Endothelial cell of umbilical vein (primary cell): ENCODE measurements around the gene KCNMA1. TPM values are rescaled to one million over a fixed set of nuclear protein-coding genes. Genes with fewer than 3 reads are reported as not detected.

Source experiments
- BruUV-seq: library from RNA; stranded (reverse); fragments of 400-500 nt; replicated peaks from 2 replicates; lab custom pipeline; 2021; lab: Mats Ljungman, UMichigan
- CTCF ChIA-PET: fragments of 300-600, 350-600 bp; sonication (Branson Sonifier 250); formaldehyde crosslinking; loops from one replicate; lab custom pipeline; 2021; ENCODE audit warnings: antibody characterized with exemption, inconsistent platforms; lab: Charles Lee
- POLR2A ChIA-PET: fragments of 300-600, 350-600 bp; sonication (Branson Sonifier 250); formaldehyde crosslinking; loops from one replicate; lab custom pipeline; 2021; ENCODE audit warnings: antibody characterized with exemption, inconsistent platforms; lab: Charles Lee
- DNase-seq: peaks from one replicate; pipeline ENCODE4 v3.0.0-alpha.2; 2011; ENCODE audit warnings: low read depth, low spot score
- FAIRE-seq: peaks from 2 replicates; lab custom pipeline; 2011; peaks lifted over from hg19 to GRCh38; lab: Jason Lieb, UNC
- H2AFZ ChIP-seq: 2 replicates; pipeline ENCODE4 v1.6.0; 2012; ENCODE audit warnings: low read depth, low read length, control low read depth, inconsistent platforms
- H3K27ac ChIP-seq: 2 replicates; pipeline ENCODE4 v1.5.1; 2011; ENCODE audit warnings: low read depth, mild to moderate bottlenecking, control low read depth, low read length, moderate library complexity; ENCODE audit not compliant: insufficient read depth
- H3K27me3 ChIP-seq, 2 experiments: 2 replicates each; pipeline versions ENCODE4 v1.6.0 to v1.6.1; 2011; ENCODE audit warnings: low read length in 2 of 2, mixed read lengths in 1 of 2; ENCODE audit not compliant: control insufficient read depth in 2 of 2, insufficient read depth in 2 of 2
- H3K36me3 ChIP-seq, 2 experiments: 2 replicates in 1 of 2; 3 replicates in 1 of 2; pipeline ENCODE4 v1.5.1; 2011; ENCODE audit warnings: low read length in 2 of 2, mild to moderate bottlenecking in 1 of 2, moderate library complexity in 1 of 2; ENCODE audit not compliant: control insufficient read depth in 2 of 2, insufficient read depth in 2 of 2; ENCODE audit errors: extremely low read depth in 1 of 2
- H3K4me1 ChIP-seq: 3 replicates; pipeline ENCODE4 v1.5.1; 2011; ENCODE audit warnings: mild to moderate bottlenecking, low read length; ENCODE audit not compliant: control insufficient read depth, insufficient read depth; ENCODE audit errors: extremely low read depth
- H3K4me2 ChIP-seq: 2 replicates; pipeline ENCODE4 v1.6.1; 2011; ENCODE audit warnings: low read length, control low read depth, mixed read lengths; ENCODE audit not compliant: insufficient read depth
- H3K4me3 ChIP-seq, 3 experiments: fragments of 200-600 bp in 1 of 3; sonication (generic), shearing (Covaris generic) in 1 of 3; replicated peaks in 1 of 3; 2 replicates each; pipeline ENCODE4 v1.5.1; 2011 to 2016; ENCODE audit warnings: control low read depth in 3 of 3, low read length in 3 of 3, mild to moderate bottlenecking in 2 of 3, inconsistent platforms in 1 of 3, low read depth in 1 of 3, moderate library complexity in 1 of 3; ENCODE audit not compliant: insufficient read depth in 1 of 3
- H3K79me2 ChIP-seq: 2 replicates; pipeline ENCODE4 v1.6.0; 2012; ENCODE audit warnings: low read length, inconsistent platforms; ENCODE audit not compliant: control insufficient read depth, insufficient read depth
- H3K9ac ChIP-seq: replicated peaks from 2 replicates; pipeline ENCODE3; 2011; ENCODE audit warnings: low read length, control low read depth; ENCODE audit not compliant: insufficient read depth; ENCODE audit errors: extremely low read depth
- H3K9me1 ChIP-seq: replicated peaks from 3 replicates; pipeline ENCODE4 v1.6.0; 2011; ENCODE audit warnings: mild to moderate bottlenecking, low read length; ENCODE audit not compliant: control insufficient read depth, insufficient read depth; ENCODE audit errors: extremely low read depth
- H3K9me3 ChIP-seq: replicated peaks from 2 replicates; pipeline ENCODE4 v1.5.1; 2012; ENCODE audit warnings: low read length, inconsistent platforms; ENCODE audit not compliant: control insufficient read depth, insufficient read depth
- H4K20me1 ChIP-seq: replicated peaks from 2 replicates; pipeline ENCODE3; 2011; ENCODE audit warnings: mild to moderate bottlenecking, low read length; ENCODE audit not compliant: control insufficient read depth, insufficient read depth; ENCODE audit errors: extremely low read depth
- CTCF ChIP-seq, 2 donors: IDR thresholded peaks; 1 replicate in 1 of 2; 2 replicates in 1 of 2; pipeline ENCODE4 v1.5.1; 2011; ENCODE audit warnings: low read length in 2 of 2, mild to moderate bottlenecking in 2 of 2, moderate library complexity in 2 of 2, control low read depth in 1 of 2, inconsistent platforms in 1 of 2, low read depth in 1 of 2; ENCODE audit not compliant: insufficient read depth in 1 of 2; ENCODE audit errors: extremely low read depth in 1 of 2
- EZH2 ChIP-seq: IDR thresholded peaks from 2 replicates; pipeline ENCODE4 v1.6.1; 2012; ENCODE audit warnings: borderline replicate concordance, low read depth, mild to moderate bottlenecking, moderate library complexity, low read length, inconsistent platforms; ENCODE audit not compliant: severe bottlenecking
- FOS ChIP-seq: IDR thresholded peaks from 2 replicates; pipeline ENCODE4 v1.6.1; 2011; ENCODE audit warnings: mild to moderate bottlenecking, low read length, moderate library complexity, borderline replicate concordance; ENCODE audit not compliant: insufficient read depth
- GATA2 ChIP-seq: IDR thresholded peaks from 2 replicates; pipeline ENCODE4 v1.7.0; 2011; ENCODE audit warnings: low read depth, mild to moderate bottlenecking, moderate library complexity, mixed read lengths, low read length; ENCODE audit not compliant: insufficient read length, insufficient read depth
- JUN ChIP-seq: IDR thresholded peaks from 2 replicates; pipeline ENCODE4 v1.6.1; 2011; ENCODE audit warnings: borderline replicate concordance, low read depth; ENCODE audit not compliant: insufficient read length, insufficient read depth
- MAX ChIP-seq: IDR thresholded peaks from 2 replicates; pipeline ENCODE4 v1.6.1; 2011; ENCODE audit not compliant: insufficient read depth, insufficient read length
- MYC ChIP-seq: IDR thresholded peaks from one replicate; pipeline ENCODE4 v1.6.1; 2011; ENCODE audit warnings: mild to moderate bottlenecking, low read depth, low read length
- POLR2A ChIP-seq: IDR thresholded peaks from 2 replicates; pipeline ENCODE4 v1.6.1; 2012; ENCODE audit warnings: low read depth, mild to moderate bottlenecking, control low read depth, low read length
- POLR2AphosphoS5 ChIP-seq: IDR thresholded peaks from 2 replicates; pipeline ENCODE4 v1.6.1; 2012; ENCODE audit warnings: low read depth, mild to moderate bottlenecking, control low read depth, low read length, moderate library complexity; ENCODE audit not compliant: insufficient read depth
- dilution Hi-C: fragments of 300-500 bp; cut with MboI; formaldehyde crosslinking; loops from one replicate; pipeline ENCODE4 v1.15.0; 2019; ENCODE audit warnings: low sequenced_read_pairs; ENCODE audit not compliant: extremely low pct_ligation_motif_present
- intact Hi-C: fragments of 100-400 bp; cut with micrococcal nuclease; formaldehyde crosslinking; loops from one replicate; pipeline ENCODE4 v1.10.0; 2022
- polyA plus RNA-seq, 4 experiments: library from polyadenylated mRNA; depleted of rRNA in 3 of 4; stranded (reverse) in 3 of 4; unstranded in 1 of 4; fragments of >200 nt; gene quantifications; 2 replicates each; pipeline versions ENCODE4 v1.2.1 to v1.2.3, GENCODE V29; 2011 to 2012; ENCODE audit warnings: missing spikeins in 1 of 4
- total RNA-seq: library from RNA; stranded (reverse); gene quantifications from 2 replicates; pipeline ENCODE4 v1.2.3, GENCODE V29; 2021

KCNMA1 gene
- total and polyA plus RNA-seq, 2 donors (not counting 3 experiments of a cell fraction or from before 2014, with no cell fraction given), result 0.10 to 0.82 TPM

DNA sequence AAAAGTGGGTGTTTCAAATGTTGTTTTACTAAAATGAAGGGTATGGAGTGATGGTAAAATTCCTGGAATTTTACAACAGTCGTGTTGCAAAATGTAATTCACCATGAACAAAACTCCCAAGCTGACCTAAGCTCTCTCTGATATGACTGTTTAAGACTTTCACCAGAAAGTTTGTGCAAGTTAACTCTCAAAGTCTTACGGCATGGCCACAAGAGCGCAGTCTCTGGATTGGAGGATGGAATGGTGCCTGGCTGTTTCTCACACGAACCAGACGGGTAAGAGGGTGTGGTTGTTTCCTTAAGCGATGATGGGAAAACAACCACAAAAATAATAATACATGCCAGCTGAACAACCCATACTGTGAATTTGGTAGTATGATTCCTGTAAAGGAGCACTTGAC is 662.5 kb downstream of the KCNMA1 start:
- H3K4me2 ChIP-seq, result no peak overlapping the region
- no peaks in the 10 kb centered on the region for H3K9me3 ChIP-seq
- no peak overlapping the region for H3K9ac ChIP-seq
- no peak for DNase-seq
- CTCF ChIA-PET, result interaction anchor here (1.1 to 2.5 kb wide), 3 partner anchors 10 to 30 kb away, joined by 3 to 8 read pairs (median 3); no protein-coding TSS in a partner anchor
- no peak overlapping the region for H3K4me3 ChIP-seq
- H4K20me1 ChIP-seq, result no peaks in the 10 kb centered on the region
- H3K36me3 ChIP-seq, result no peaks in the 10 kb centered on the region
- H3K27ac ChIP-seq, result no peak overlapping the region
- H3K79me2 ChIP-seq, result no peaks in the 10 kb centered on the region
- no peaks in the 10 kb centered on the region for H3K27me3 ChIP-seq
- TF ChIP-seq FOS (no peak), POLR2AphosphoS5 (no peak), CTCF (IDR thresholded peaks at IDR 0.05; ENCODE audit: extremely low read depth in 1 of 2, insufficient read depth in 1 of 2, low read depth in 1 of 2, low read length in 2 of 2) (no peak), GATA2 (no peak), POLR2A (no peak), MAX (no peak), JUN (no peak), MYC (no peak), EZH2 (no peak)
- no peak overlapping the region for H2AFZ ChIP-seq
- no peaks in the 10 kb centered on the region for H3K4me1 ChIP-seq
- no TSS peak for BruUV-seq
- dilution Hi-C loops, result no loop called here
- FAIRE-seq, result no peak
- intact Hi-C loops, result no loop called here
- POLR2A ChIA-PET, result no interaction called here
- H3K9me1 ChIP-seq, result no peaks in the 10 kb centered on the region
